Measurements from ENCODE around the gene RASL10B.

- TF ChIP-seq EZH2phosphoT487 (IDR thresholded peaks at IDR 0.05; ENCODE audit: borderline replicate concordance, low read length) (0 out of 2 replicates have a peak, but pooled peaks have one; percentile 22), CTCF (IDR thresholded peaks at IDR 0.05; ENCODE audit: low read depth, low read length, poor library complexity, severe bottlenecking) (no peak)
Observed at GRCh38 chr17:35788477-35789368, 57.3 kb downstream of the RASL10B start.

Measured in DOHH2 (cell line).